PFSK-1 (cell line): ENCODE measurements around the gene HPCA.

Experiments
- FOXP2 ChIP-seq: optimal IDR thresholded peaks from 2 replicates; pipeline ENCODE3; 2011; ENCODE audit warnings: borderline replicate concordance, control low read depth, inconsistent platforms; ENCODE audit not compliant: insufficient read depth; ENCODE audit errors: extremely low read length, extremely low read depth
- POLR2AphosphoS5 ChIP-seq: IDR thresholded peaks from 2 replicates; pipeline ENCODE4 v1.6.1; 2012; ENCODE audit warnings: low read depth, mild to moderate bottlenecking, control low read depth, low read length, moderate library complexity
- SIN3A ChIP-seq: IDR thresholded peaks from 2 replicates; pipeline ENCODE4 v1.6.1; 2012; ENCODE audit warnings: mild to moderate bottlenecking, low read length, moderate library complexity, borderline replicate concordance; ENCODE audit not compliant: insufficient read depth
- TAF1 ChIP-seq: IDR thresholded peaks from 2 replicates; pipeline ENCODE4 v1.6.1; 2012; ENCODE audit warnings: low read length, control low read depth, borderline replicate concordance; ENCODE audit not compliant: insufficient read depth
- TF ChIP-seq, protein P1 (sequence below), 2 experiments: IDR thresholded peaks; 2 replicates each; pipeline versions ENCODE4 v1.6.1 to v1.8.0; 2011 to 2012; ENCODE audit warnings: low read depth in 2 of 2, low read length in 2 of 2, control low read depth in 1 of 2, inconsistent platforms in 1 of 2, mild to moderate bottlenecking in 1 of 2, moderate library complexity in 1 of 2; ENCODE audit not compliant: insufficient read depth in 1 of 2

DNA sequence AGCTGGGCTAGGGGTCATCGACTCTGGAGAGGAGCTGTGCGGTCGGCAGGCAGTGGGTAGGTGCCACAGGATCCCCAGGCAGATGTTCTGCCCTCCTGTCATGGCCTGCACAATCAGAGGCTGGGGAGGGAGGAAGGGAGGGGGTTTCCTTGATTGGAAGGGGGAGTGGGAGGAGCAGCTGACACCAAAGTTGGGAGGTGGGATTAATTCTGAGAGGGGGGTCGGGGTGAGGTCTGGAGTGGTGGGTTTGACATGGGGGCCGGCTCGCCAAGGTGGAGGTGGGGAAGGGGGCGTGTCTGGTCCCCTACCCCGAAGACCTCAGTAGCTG lies 651 bp upstream of the HPCA start:
- TF ChIP-seq POLR2AphosphoS5 (no peak), SIN3A (no peak), TAF1 (no peak), FOXP2 (no peak)
- TF ChIP-seq, protein P1, sequence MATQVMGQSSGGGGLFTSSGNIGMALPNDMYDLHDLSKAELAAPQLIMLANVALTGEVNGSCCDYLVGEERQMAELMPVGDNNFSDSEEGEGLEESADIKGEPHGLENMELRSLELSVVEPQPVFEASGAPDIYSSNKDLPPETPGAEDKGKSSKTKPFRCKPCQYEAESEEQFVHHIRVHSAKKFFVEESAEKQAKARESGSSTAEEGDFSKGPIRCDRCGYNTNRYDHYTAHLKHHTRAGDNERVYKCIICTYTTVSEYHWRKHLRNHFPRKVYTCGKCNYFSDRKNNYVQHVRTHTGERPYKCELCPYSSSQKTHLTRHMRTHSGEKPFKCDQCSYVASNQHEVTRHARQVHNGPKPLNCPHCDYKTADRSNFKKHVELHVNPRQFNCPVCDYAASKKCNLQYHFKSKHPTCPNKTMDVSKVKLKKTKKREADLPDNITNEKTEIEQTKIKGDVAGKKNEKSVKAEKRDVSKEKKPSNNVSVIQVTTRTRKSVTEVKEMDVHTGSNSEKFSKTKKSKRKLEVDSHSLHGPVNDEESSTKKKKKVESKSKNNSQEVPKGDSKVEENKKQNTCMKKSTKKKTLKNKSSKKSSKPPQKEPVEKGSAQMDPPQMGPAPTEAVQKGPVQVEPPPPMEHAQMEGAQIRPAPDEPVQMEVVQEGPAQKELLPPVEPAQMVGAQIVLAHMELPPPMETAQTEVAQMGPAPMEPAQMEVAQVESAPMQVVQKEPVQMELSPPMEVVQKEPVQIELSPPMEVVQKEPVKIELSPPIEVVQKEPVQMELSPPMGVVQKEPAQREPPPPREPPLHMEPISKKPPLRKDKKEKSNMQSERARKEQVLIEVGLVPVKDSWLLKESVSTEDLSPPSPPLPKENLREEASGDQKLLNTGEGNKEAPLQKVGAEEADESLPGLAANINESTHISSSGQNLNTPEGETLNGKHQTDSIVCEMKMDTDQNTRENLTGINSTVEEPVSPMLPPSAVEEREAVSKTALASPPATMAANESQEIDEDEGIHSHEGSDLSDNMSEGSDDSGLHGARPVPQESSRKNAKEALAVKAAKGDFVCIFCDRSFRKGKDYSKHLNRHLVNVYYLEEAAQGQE (IDR thresholded peaks at IDR 0.05; ENCODE audit: insufficient read depth in 1 of 2, low read depth in 2 of 2, low read length in 2 of 2) = peak in 1 of 2 experiments; percentile 24; a peak in 1 of 4 replicates
